HepG2 (cell line): ENCODE data around the gene TERB2. TPM values are rescaled to one million over a fixed set of nuclear protein-coding genes. Genes with fewer than 3 reads are reported as not detected.
A peak's percentile ranks its signal among the peaks of the same experiment; 100 is the strongest.
"Not testable (repeated sequence)": the region's sequence is repeated elsewhere in the genome, so short reads cannot be mapped to it uniquely, and the experiment has no call there.

Experiments used
- GATAD2A ChIP-seq: IDR thresholded peaks from 2 replicates; pipeline ENCODE4 v1.6.1; 2016
- HDAC2 ChIP-seq: sonication (generic); formaldehyde crosslinking; IDR thresholded peaks from 2 replicates; pipeline ENCODE4 v1.4.0; 2020; ENCODE audit warnings: missing genetic modification reagents
- MIXL1 ChIP-seq: IDR thresholded peaks from 2 replicates; pipeline ENCODE4 v1.6.1; 2016
- NCOA2 ChIP-seq: sonication (generic); formaldehyde crosslinking; IDR thresholded peaks from 2 replicates; pipeline ENCODE4 v1.8.0; 2022; ENCODE audit warnings: inconsistent platforms
- NONO ChIP-seq, 2 experiments: fragments of 450-650 bp in 1 of 2; sonication (generic) in 1 of 2; formaldehyde crosslinking in 1 of 2; IDR thresholded peaks in 1 of 2; conservative IDR thresholded peaks in 1 of 2; 2 replicates each; pipeline versions ENCODE4 v1.6.1 to v1.8.0; 2017 to 2022; ENCODE audit warnings: mild to moderate bottlenecking in 1 of 2, missing genetic modification reagents in 1 of 2, moderate library complexity in 1 of 2
- PITX1 ChIP-seq: sonication (generic); formaldehyde crosslinking; IDR thresholded peaks from 2 replicates; pipeline ENCODE4 v1.5.1; 2020; ENCODE audit warnings: mild to moderate bottlenecking, missing genetic modification reagents
- POGK ChIP-seq: sonication (generic); formaldehyde crosslinking; conservative IDR thresholded peaks from 2 replicates; pipeline ENCODE4 v1.8.0; 2022; ENCODE audit warnings: mild to moderate bottlenecking, moderate library complexity, missing genetic modification reagents
- POGZ ChIP-seq: sonication (generic); formaldehyde crosslinking; IDR thresholded peaks from 2 replicates; pipeline ENCODE4 v1.4.0; 2020; ENCODE audit warnings: mild to moderate bottlenecking, missing genetic modification reagents
- SALL1 ChIP-seq: sonication (generic); formaldehyde crosslinking; IDR thresholded peaks from 2 replicates; pipeline ENCODE4 v1.8.0; 2022; ENCODE audit warnings: mild to moderate bottlenecking, missing genetic modification reagents
- SKIL ChIP-seq: sonication (generic); formaldehyde crosslinking; IDR thresholded peaks from 2 replicates; pipeline ENCODE4 v1.8.0; 2022; ENCODE audit warnings: missing genetic modification reagents, mild to moderate bottlenecking, moderate library complexity, borderline replicate concordance
- ZBTB7A ChIP-seq: sonication (generic); formaldehyde crosslinking; IDR thresholded peaks from 2 replicates; pipeline ENCODE4 v1.8.0; 2022; ENCODE audit warnings: mild to moderate bottlenecking, missing genetic modification reagents
- ZFX ChIP-seq: sonication (generic); formaldehyde crosslinking; IDR thresholded peaks from 2 replicates; pipeline ENCODE4 v1.4.0; 2020; ENCODE audit warnings: mild to moderate bottlenecking, low read depth, missing genetic modification reagents, moderate library complexity
- ZMYM4 ChIP-seq: sonication (generic); formaldehyde crosslinking; IDR thresholded peaks from 2 replicates; pipeline ENCODE4 v1.8.1; 2023; ENCODE audit warnings: mild to moderate bottlenecking, missing genetic modification reagents
- ZNF292 ChIP-seq: sonication (generic); formaldehyde crosslinking; IDR thresholded peaks from 2 replicates; pipeline ENCODE4 v1.8.1; 2022; ENCODE audit warnings: mild to moderate bottlenecking, low read depth, missing genetic modification reagents, borderline replicate concordance
- polyA plus RNA-seq, 8 experiments: library from polyadenylated mRNA; depleted of rRNA in 3 of 8; stranded (reverse) in 7 of 8; unstranded in 1 of 8; fragments of >200 nt; fragmentation: Illumina TruSeq in 4 of 8; extraction: Trizol in 4 of 8; gene quantifications; 2 replicates each; pipeline versions ENCODE4 v1.2.1 to v1.2.3, GENCODE V29; 2011 to 2016; ENCODE audit warnings: low read depth in 4 of 8, missing spikeins in 1 of 8, mixed read lengths in 1 of 8; ENCODE audit not compliant: insufficient read depth in 1 of 8
- total RNA-seq, 5 experiments: library from RNA; depleted of rRNA; stranded (reverse); fragments of >200 nt; fragmentation: Illumina TruSeq; extraction: Trizol; gene quantifications; 2 replicates each; pipeline ENCODE4 v1.2.3, GENCODE V29; 2016; ENCODE audit warnings: low read depth in 1 of 5
- TF ChIP-seq, protein P1 (sequence below): sonication (generic); formaldehyde crosslinking; IDR thresholded peaks from 2 replicates; pipeline ENCODE4 v1.5.1; 2020; ENCODE audit warnings: mild to moderate bottlenecking, missing genetic modification reagents, borderline replicate concordance
- TF ChIP-seq, protein P2 (sequence below): sonication (generic); formaldehyde crosslinking; IDR thresholded peaks from 2 replicates; pipeline ENCODE4 v1.5.0; 2020; ENCODE audit warnings: missing genetic modification reagents
- TF ChIP-seq, protein P3 (sequence below): IDR thresholded peaks from 2 replicates; pipeline ENCODE4 v1.6.1; 2012; ENCODE audit warnings: inconsistent platforms

Gene TERB2
- total and polyA plus RNA-seq, 2 of the 13 experiments (the other 11 are each of a cell fraction or from before 2014, with no cell fraction given) = not detected

DNA sequence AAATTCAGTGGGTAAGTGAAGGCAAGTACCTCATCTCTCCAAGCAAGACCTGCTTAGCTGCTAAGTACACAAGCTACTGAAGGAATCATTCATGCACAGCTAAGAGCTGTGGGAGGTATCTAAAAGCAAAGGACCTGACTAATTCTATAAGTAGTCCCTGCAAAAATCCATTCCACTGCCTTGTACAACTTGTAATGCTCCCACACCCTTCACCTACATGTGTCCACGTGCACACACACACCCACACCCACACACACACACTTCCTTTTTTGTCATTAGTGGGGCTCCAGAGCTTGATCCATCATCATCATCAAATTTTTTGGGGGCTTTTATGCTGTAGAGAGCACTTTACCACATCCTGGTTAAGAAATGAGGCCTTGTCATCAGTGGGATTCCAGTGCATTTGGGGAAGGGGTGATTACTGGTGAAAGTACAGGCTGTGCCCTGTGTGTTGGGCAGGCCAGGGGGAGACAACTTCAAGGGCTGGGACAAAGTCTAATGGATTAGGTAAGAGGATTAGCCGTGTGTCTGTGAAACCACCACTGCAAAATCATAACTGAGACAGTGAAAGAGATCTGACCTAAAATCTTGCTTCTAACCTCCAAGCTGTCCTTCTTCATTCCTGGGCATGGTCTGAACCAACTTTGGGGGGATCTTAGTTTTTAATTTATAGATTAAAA is 47.4 kb downstream of the TERB2 start (continued):
- TF ChIP-seq, protein P1, sequence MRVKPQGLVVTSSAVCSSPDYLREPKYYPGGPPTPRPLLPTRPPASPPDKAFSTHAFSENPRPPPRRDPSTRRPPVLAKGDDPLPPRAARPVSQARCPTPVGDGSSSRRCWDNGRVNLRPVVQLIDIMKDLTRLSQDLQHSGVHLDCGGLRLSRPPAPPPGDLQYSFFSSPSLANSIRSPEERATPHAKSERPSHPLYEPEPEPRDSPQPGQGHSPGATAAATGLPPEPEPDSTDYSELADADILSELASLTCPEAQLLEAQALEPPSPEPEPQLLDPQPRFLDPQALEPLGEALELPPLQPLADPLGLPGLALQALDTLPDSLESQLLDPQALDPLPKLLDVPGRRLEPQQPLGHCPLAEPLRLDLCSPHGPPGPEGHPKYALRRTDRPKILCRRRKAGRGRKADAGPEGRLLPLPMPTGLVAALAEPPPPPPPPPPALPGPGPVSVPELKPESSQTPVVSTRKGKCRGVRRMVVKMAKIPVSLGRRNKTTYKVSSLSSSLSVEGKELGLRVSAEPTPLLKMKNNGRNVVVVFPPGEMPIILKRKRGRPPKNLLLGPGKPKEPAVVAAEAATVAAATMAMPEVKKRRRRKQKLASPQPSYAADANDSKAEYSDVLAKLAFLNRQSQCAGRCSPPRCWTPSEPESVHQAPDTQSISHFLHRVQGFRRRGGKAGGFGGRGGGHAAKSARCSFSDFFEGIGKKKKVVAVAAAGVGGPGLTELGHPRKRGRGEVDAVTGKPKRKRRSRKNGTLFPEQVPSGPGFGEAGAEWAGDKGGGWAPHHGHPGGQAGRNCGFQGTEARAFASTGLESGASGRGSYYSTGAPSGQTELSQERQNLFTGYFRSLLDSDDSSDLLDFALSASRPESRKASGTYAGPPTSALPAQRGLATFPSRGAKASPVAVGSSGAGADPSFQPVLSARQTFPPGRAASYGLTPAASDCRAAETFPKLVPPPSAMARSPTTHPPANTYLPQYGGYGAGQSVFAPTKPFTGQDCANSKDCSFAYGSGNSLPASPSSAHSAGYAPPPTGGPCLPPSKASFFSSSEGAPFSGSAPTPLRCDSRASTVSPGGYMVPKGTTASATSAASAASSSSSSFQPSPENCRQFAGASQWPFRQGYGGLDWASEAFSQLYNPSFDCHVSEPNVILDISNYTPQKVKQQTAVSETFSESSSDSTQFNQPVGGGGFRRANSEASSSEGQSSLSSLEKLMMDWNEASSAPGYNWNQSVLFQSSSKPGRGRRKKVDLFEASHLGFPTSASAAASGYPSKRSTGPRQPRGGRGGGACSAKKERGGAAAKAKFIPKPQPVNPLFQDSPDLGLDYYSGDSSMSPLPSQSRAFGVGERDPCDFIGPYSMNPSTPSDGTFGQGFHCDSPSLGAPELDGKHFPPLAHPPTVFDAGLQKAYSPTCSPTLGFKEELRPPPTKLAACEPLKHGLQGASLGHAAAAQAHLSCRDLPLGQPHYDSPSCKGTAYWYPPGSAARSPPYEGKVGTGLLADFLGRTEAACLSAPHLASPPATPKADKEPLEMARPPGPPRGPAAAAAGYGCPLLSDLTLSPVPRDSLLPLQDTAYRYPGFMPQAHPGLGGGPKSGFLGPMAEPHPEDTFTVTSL (CRISPR knock-in tag) = peak; percentile 58; the same call in 1 of the 2 replicates
- TF ChIP-seq ZMYM4 (CRISPR knock-in tag) = peak; percentile 42; the same call in 1 of the 2 replicates
- peak; percentile 87; the same call in 1 of the 2 replicates for TF ChIP-seq ZNF292 (CRISPR knock-in tag)
- peak; percentile 56; the same call in 1 of the 2 replicates for TF ChIP-seq GATAD2A (CRISPR knock-in tag)
- TF ChIP-seq SALL1 = peak; percentile 83
- peak; percentile 35; the same call in 1 of the 2 replicates for TF ChIP-seq POGZ (CRISPR knock-in tag)
- TF ChIP-seq, protein P2, sequence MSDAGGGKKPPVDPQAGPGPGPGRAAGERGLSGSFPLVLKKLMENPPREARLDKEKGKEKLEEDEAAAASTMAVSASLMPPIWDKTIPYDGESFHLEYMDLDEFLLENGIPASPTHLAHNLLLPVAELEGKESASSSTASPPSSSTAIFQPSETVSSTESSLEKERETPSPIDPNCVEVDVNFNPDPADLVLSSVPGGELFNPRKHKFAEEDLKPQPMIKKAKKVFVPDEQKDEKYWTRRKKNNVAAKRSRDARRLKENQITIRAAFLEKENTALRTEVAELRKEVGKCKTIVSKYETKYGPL = peak; percentile 56; the same call in 1 of the 2 replicates
- peak; percentile 67; the same call in 1 of the 2 replicates for TF ChIP-seq MIXL1 (CRISPR knock-in tag)
- 0 out of 2 replicates have a peak, but pooled peaks have one; percentile 41 for TF ChIP-seq SKIL
- TF ChIP-seq NONO (IDR thresholded peaks at IDR 0.05) = not testable (repeated sequence)
- 0 out of 2 replicates have a peak, but pooled peaks have one; percentile 30 for TF ChIP-seq NONO (CRISPR knock-in tag; conservative IDR thresholded peaks at IDR 0.05)
- TF ChIP-seq, protein P3, sequence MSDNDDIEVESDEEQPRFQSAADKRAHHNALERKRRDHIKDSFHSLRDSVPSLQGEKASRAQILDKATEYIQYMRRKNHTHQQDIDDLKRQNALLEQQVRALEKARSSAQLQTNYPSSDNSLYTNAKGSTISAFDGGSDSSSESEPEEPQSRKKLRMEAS = peak; percentile 19; the same call in 1 of the 2 replicates
- TF ChIP-seq POGK (CRISPR knock-in tag) = 0 out of 2 replicates have a peak, but pooled peaks have one; percentile 26
- peak; percentile 95 for TF ChIP-seq ZBTB7A (CRISPR knock-in tag)
- peak; percentile 41; the same call in 1 of the 2 replicates for TF ChIP-seq ZFX (CRISPR knock-in tag)
- 0 out of 2 replicates have a peak, but pooled peaks have one; percentile 20 for TF ChIP-seq NCOA2 (CRISPR knock-in tag)
- TF ChIP-seq HDAC2 (CRISPR knock-in tag) = 0 out of 2 replicates have a peak, but pooled peaks have one; percentile 17
- TF ChIP-seq PITX1 (CRISPR knock-in tag) = peak; percentile 98
